Measurements from ENCODE around the gene TNFAIP8L3.

DNA sequence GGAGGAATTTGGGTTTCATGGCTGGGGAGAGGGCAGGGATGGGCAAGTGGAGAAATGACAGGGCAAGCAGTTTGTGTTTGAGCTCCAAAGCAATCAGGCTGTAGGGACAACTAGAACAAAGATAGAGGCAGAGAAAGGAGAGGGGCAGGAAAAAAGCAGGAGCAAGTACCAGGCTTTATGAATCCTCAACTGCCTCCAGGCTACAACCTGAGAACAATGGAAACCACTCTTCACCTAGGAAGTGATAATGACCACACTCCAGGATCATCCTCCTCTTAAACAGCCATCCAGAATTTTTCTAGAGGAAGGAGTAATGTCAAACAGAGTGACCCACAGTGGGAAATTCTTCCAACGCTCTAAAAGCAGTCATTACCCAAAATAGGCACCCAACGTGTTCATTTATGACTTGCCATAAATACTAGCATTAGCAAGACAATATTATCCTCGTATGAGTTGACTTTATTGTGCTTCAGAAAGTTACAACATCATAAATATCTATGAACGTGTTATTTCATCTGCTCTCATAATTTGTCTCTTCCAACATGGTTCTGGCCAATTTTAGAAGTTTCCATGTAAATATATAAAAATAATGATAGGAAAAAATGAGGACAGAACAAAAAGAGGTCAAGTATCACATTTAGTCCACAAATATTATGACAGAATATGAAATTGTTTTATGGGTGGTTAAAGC lies 50.5 kb downstream of the TNFAIP8L3 start:
- TF ChIP-seq, protein P1, sequence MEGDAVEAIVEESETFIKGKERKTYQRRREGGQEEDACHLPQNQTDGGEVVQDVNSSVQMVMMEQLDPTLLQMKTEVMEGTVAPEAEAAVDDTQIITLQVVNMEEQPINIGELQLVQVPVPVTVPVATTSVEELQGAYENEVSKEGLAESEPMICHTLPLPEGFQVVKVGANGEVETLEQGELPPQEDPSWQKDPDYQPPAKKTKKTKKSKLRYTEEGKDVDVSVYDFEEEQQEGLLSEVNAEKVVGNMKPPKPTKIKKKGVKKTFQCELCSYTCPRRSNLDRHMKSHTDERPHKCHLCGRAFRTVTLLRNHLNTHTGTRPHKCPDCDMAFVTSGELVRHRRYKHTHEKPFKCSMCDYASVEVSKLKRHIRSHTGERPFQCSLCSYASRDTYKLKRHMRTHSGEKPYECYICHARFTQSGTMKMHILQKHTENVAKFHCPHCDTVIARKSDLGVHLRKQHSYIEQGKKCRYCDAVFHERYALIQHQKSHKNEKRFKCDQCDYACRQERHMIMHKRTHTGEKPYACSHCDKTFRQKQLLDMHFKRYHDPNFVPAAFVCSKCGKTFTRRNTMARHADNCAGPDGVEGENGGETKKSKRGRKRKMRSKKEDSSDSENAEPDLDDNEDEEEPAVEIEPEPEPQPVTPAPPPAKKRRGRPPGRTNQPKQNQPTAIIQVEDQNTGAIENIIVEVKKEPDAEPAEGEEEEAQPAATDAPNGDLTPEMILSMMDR (IDR thresholded peaks at IDR 0.05) = no peak
- TF ChIP-seq EZH2 (IDR thresholded peaks at IDR 0.05) = no peak

All from neural progenitor cell (in vitro differentiated cells).